HEK293 (cell line): ENCODE data around the gene GLMP.

Experiments
- CTCF ChIP-seq: fragments of 450-650 bp; formaldehyde crosslinking; IDR thresholded peaks from 2 replicates; pipeline ENCODE4 v1.5.1; 2016; ENCODE audit warnings: missing biosample characterization, missing genetic modification characterization
- REST ChIP-seq: fragments of 450-650 bp; formaldehyde crosslinking; IDR thresholded peaks from 2 replicates; pipeline ENCODE4 v1.5.1; 2016; ENCODE audit warnings: missing biosample characterization, missing genetic modification characterization
- SP2 ChIP-seq: fragments of 450-650 bp; formaldehyde crosslinking; IDR thresholded peaks from 2 replicates; pipeline ENCODE4 v1.5.1; 2016; ENCODE audit warnings: missing biosample characterization, missing genetic modification characterization
- ZBTB1 ChIP-seq: fragments of 450-650 bp; formaldehyde crosslinking; IDR thresholded peaks from 2 replicates; pipeline ENCODE4 v1.5.1; 2016; ENCODE audit warnings: missing biosample characterization, missing genetic modification characterization
- ZBTB11 ChIP-seq: fragments of 450-650 bp; formaldehyde crosslinking; conservative IDR thresholded peaks from 2 replicates; pipeline ENCODE4 v1.5.1; 2016; ENCODE audit warnings: low read depth, missing biosample characterization, missing genetic modification characterization
- ZBTB21 ChIP-seq: fragments of 450-650 bp; formaldehyde crosslinking; IDR thresholded peaks from 2 replicates; pipeline ENCODE4 v1.5.1; 2017; ENCODE audit warnings: missing biosample characterization, missing genetic modification characterization
- ZBTB6 ChIP-seq: fragments of 450-650 bp; formaldehyde crosslinking; IDR thresholded peaks from 2 replicates; pipeline ENCODE4 v1.5.1; 2017; ENCODE audit warnings: missing biosample characterization, missing genetic modification characterization
- ZFHX2 ChIP-seq: fragments of 450-650 bp; formaldehyde crosslinking; conservative IDR thresholded peaks from 2 replicates; pipeline ENCODE4 v1.5.1; 2016; ENCODE audit warnings: missing biosample characterization, missing genetic modification characterization
- ZFP41 ChIP-seq: fragments of 450-650 bp; formaldehyde crosslinking; IDR thresholded peaks from 2 replicates; pipeline ENCODE4 v1.5.1; 2016; ENCODE audit warnings: missing biosample characterization, missing genetic modification characterization, borderline replicate concordance
- ZNF184 ChIP-seq: fragments of 450-650 bp; IDR thresholded peaks from 2 replicates; pipeline ENCODE4 v1.5.1; 2018; ENCODE audit warnings: missing biosample characterization, mild to moderate bottlenecking, missing genetic modification characterization
- ZNF426 ChIP-seq: fragments of 450-650 bp; formaldehyde crosslinking; IDR thresholded peaks from 2 replicates; pipeline ENCODE4 v1.5.1; 2017; ENCODE audit warnings: missing biosample characterization, missing genetic modification characterization, mild to moderate bottlenecking, inconsistent platforms, moderate library complexity
- TF ChIP-seq, protein P1 (sequence below): fragments of 450-650 bp; formaldehyde crosslinking; IDR thresholded peaks from 2 replicates; pipeline ENCODE4 v1.5.1; 2016; ENCODE audit warnings: missing biosample characterization, missing genetic modification characterization, borderline replicate concordance

DNA sequence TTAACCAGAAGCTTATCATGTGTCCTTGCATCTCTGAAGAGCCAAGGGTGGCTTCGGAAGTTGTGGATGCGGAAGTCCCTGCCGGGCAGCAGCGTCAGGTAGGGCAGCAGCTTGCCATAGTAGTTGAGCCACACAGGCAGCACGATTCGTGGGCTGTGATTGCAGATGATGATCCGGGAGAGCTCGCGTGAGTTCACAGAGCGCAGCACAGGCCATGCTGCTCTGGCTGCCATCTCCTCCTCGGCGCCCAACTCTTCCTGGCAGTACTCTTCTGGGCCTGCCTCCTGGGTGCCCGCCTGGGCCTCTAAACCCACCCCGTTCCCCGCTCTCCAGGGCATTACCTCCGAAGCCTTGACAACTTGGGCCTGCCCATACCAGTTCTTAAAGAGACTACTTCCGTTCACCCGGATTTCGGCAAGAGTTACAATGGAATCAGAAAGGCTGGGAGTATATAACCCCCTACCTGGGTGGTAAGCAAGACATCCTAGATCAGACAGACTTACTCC lies 3.4 kb upstream of the GLMP start, which contains the start of gene VHLL:
- TF ChIP-seq CTCF (tag by site-specific recombination) (no peak), ZBTB6 (tag by site-specific recombination) (no peak), ZFP41 (tag by site-specific recombination) (no peak), REST (tag by site-specific recombination) (no peak), SP2 (tag by site-specific recombination) (no peak), ZNF184 (tag by site-specific recombination) (no peak), ZBTB11 (tag by site-specific recombination) (no peak), ZBTB1 (no peak), ZNF426 (tag by site-specific recombination) (no peak), ZFHX2 (no peak), ZBTB21 (tag by site-specific recombination) (no peak)
- TF ChIP-seq, protein P1, sequence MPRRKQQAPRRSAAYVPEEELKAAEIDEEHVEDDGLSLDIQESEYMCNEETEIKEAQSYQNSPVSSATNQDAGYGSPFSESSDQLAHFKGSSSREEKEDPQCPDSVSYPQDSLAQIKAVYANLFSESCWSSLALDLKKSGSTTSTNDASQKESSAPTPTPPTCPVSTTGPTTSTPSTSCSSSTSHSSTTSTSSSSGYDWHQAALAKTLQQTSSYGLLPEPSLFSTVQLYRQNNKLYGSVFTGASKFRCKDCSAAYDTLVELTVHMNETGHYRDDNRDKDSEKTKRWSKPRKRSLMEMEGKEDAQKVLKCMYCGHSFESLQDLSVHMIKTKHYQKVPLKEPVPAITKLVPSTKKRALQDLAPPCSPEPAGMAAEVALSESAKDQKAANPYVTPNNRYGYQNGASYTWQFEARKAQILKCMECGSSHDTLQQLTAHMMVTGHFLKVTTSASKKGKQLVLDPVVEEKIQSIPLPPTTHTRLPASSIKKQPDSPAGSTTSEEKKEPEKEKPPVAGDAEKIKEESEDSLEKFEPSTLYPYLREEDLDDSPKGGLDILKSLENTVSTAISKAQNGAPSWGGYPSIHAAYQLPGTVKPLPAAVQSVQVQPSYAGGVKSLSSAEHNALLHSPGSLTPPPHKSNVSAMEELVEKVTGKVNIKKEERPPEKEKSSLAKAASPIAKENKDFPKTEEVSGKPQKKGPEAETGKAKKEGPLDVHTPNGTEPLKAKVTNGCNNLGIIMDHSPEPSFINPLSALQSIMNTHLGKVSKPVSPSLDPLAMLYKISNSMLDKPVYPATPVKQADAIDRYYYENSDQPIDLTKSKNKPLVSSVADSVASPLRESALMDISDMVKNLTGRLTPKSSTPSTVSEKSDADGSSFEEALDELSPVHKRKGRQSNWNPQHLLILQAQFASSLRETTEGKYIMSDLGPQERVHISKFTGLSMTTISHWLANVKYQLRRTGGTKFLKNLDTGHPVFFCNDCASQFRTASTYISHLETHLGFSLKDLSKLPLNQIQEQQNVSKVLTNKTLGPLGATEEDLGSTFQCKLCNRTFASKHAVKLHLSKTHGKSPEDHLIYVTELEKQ (tag by site-specific recombination) = no peak
